ENCODE results near the gene PPARG.

PPARG gene

GRCh38 chr3:12420393-12420792, 131.5 kb downstream of the PPARG start:
- Histone ChIP-seq H3K4me1 (no peaks in the 10 kb centered on the region), H3K27me3 (ENCODE audit: low read depth) (no peaks in the 10 kb centered on the region), H3K9me3 (no peaks in the 10 kb centered on the region), H3K4me3 (no peak overlapping the region), H3K36me3 (replicated peaks) (no peaks in the 10 kb centered on the region)
- DNase-seq (ENCODE audit: low spot score in 2 of 2) = no peak
- in situ Hi-C loops (cut with MboI; ENCODE audit: low sequenced_read_pairs) = no loop called here

- no peaks in the 10 kb centered on the region for H3K4me1 ChIP-seq
- H3K36me3 ChIP-seq (replicated peaks) = no peaks in the 10 kb centered on the region
- no peaks in the 10 kb centered on the region for H3K9me3 ChIP-seq
- in situ Hi-C loops (cut with MboI; ENCODE audit: low sequenced_read_pairs) = no loop called here
- no peak overlapping the region for H3K4me3 ChIP-seq
- DNase-seq (ENCODE audit: low spot score in 2 of 2) = no peak
- no peaks in the 10 kb centered on the region for H3K27me3 ChIP-seq (ENCODE audit: low read depth)
These were observed 132.3 kb downstream of the PPARG start for GRCh38 chr3:12421132-12421531.

- Histone ChIP-seq H3K9me3 (no peaks in the 10 kb centered on the region), H3K4me1 (no peaks in the 10 kb centered on the region), H3K27me3 (ENCODE audit: low read depth) (no peaks in the 10 kb centered on the region), H3K36me3 (replicated peaks) (no peaks in the 10 kb centered on the region), H3K4me3 (no peak overlapping the region)
- in situ Hi-C loops (cut with MboI; ENCODE audit: low sequenced_read_pairs) = no loop called here
- no peak for DNase-seq (ENCODE audit: low spot score in 2 of 2)
These were observed 134.3 kb downstream of the PPARG start for GRCh38 chr3:12423131-12423530.

- no peaks in the 10 kb centered on the region for H3K9me3 ChIP-seq
- no peaks in the 10 kb centered on the region for H3K4me1 ChIP-seq
- in situ Hi-C loops (cut with MboI; ENCODE audit: low sequenced_read_pairs) = no loop called here
- no peak for DNase-seq (ENCODE audit: low spot score in 2 of 2)
- no peak overlapping the region for H3K4me3 ChIP-seq
- H3K27me3 ChIP-seq (ENCODE audit: low read depth) = no peaks in the 10 kb centered on the region
- no peaks in the 10 kb centered on the region for H3K36me3 ChIP-seq (replicated peaks)
These were observed 135.2 kb downstream of the PPARG start for GRCh38 chr3:12423918-12424630.

- no peak for DNase-seq (ENCODE audit: low spot score in 2 of 2)
- in situ Hi-C loops (cut with MboI; ENCODE audit: low sequenced_read_pairs) = no loop called here
- Histone ChIP-seq H3K4me1 (no peaks in the 10 kb centered on the region), H3K9me3 (no peaks in the 10 kb centered on the region), H3K4me3 (no peak overlapping the region), H3K36me3 (replicated peaks) (no peaks in the 10 kb centered on the region), H3K27me3 (ENCODE audit: low read depth) (no peaks in the 10 kb centered on the region)
These were observed 135.9 kb downstream of the PPARG start for GRCh38 chr3:12424635-12425319.

GRCh38 chr3:12425850-12426579, 137.1 kb downstream of the PPARG start:
- H3K36me3 ChIP-seq (replicated peaks) = no peaks in the 10 kb centered on the region
- in situ Hi-C loops (cut with MboI; ENCODE audit: low sequenced_read_pairs) = no loop called here
- H3K4me3 ChIP-seq = no peak overlapping the region
- H3K27me3 ChIP-seq (ENCODE audit: low read depth) = no peaks in the 10 kb centered on the region
- no peaks in the 10 kb centered on the region for H3K9me3 ChIP-seq
- no peak for DNase-seq (ENCODE audit: low spot score in 2 of 2)
- no peaks in the 10 kb centered on the region for H3K4me1 ChIP-seq

GRCh38 chr3:12427551-12427950, 138.7 kb downstream of the PPARG start:
- no peaks in the 10 kb centered on the region for H3K9me3 ChIP-seq
- in situ Hi-C loops (cut with MboI; ENCODE audit: low sequenced_read_pairs) = no loop called here
- no peak overlapping the region for H3K4me3 ChIP-seq
- no peak for DNase-seq (ENCODE audit: low spot score in 2 of 2)
- H3K4me1 ChIP-seq = no peaks in the 10 kb centered on the region
- H3K27me3 ChIP-seq (ENCODE audit: low read depth) = no peaks in the 10 kb centered on the region
- no peaks in the 10 kb centered on the region for H3K36me3 ChIP-seq (replicated peaks)

GRCh38 chr3:12428126-12428525, 139.3 kb downstream of the PPARG start:
- H3K36me3 ChIP-seq (replicated peaks) = no peaks in the 10 kb centered on the region
- H3K27me3 ChIP-seq (ENCODE audit: low read depth) = no peaks in the 10 kb centered on the region
- no peaks in the 10 kb centered on the region for H3K9me3 ChIP-seq
- H3K4me3 ChIP-seq = no peak overlapping the region
- H3K4me1 ChIP-seq = no peaks in the 10 kb centered on the region
- in situ Hi-C loops (cut with MboI; ENCODE audit: low sequenced_read_pairs) = no loop called here
- DNase-seq (ENCODE audit: low spot score in 2 of 2) = no peak

GRCh38 chr3:12430086-12430485, 141.2 kb downstream of the PPARG start:
- H3K4me3 ChIP-seq = no peak overlapping the region
- in situ Hi-C loops (cut with MboI; ENCODE audit: low sequenced_read_pairs) = no loop called here
- H3K27me3 ChIP-seq (ENCODE audit: low read depth) = no peaks in the 10 kb centered on the region
- no peaks in the 10 kb centered on the region for H3K9me3 ChIP-seq
- H3K4me1 ChIP-seq = no peaks in the 10 kb centered on the region
- H3K36me3 ChIP-seq (replicated peaks) = no peaks in the 10 kb centered on the region
- no peak for DNase-seq (ENCODE audit: low spot score in 2 of 2)

- Histone ChIP-seq H3K4me1 (no peaks in the 10 kb centered on the region), H3K27me3 (ENCODE audit: low read depth) (no peaks in the 10 kb centered on the region), H3K9me3 (no peaks in the 10 kb centered on the region), H3K36me3 (replicated peaks) (no peaks in the 10 kb centered on the region), H3K4me3 (no peak overlapping the region)
- no peak for DNase-seq (ENCODE audit: low spot score in 2 of 2)
- in situ Hi-C loops (cut with MboI; ENCODE audit: low sequenced_read_pairs) = no loop called here
These were observed 145.0 kb downstream of the PPARG start for GRCh38 chr3:12433823-12434222.

- Histone ChIP-seq H3K27me3 (ENCODE audit: low read depth) (no peaks in the 10 kb centered on the region), H3K9me3 (no peaks in the 10 kb centered on the region), H3K4me3 (no peak overlapping the region), H3K36me3 (replicated peaks) (no peaks in the 10 kb centered on the region), H3K4me1 (no peaks in the 10 kb centered on the region)
- in situ Hi-C loops (cut with MboI; ENCODE audit: low sequenced_read_pairs) = no loop called here
- DNase-seq (ENCODE audit: low spot score in 2 of 2) = no peak
These were observed 147.8 kb downstream of the PPARG start for GRCh38 chr3:12436514-12437220.

- no peaks in the 10 kb centered on the region for H3K9me3 ChIP-seq
- DNase-seq (ENCODE audit: low spot score in 2 of 2) = no peak
- H3K36me3 ChIP-seq (replicated peaks) = no peaks in the 10 kb centered on the region
- in situ Hi-C loops (cut with MboI; ENCODE audit: low sequenced_read_pairs) = no loop called here
- H3K4me1 ChIP-seq = no peaks in the 10 kb centered on the region
- H3K4me3 ChIP-seq = no peak overlapping the region
- H3K27me3 ChIP-seq (ENCODE audit: low read depth) = peaks cover 3% of the 10 kb centered on the region; the same call in 1 of the 2 replicates
These were observed 148.3 kb downstream of the PPARG start for GRCh38 chr3:12437221-12437605.

GRCh38 chr3:12437861-12438260, 149.0 kb downstream of the PPARG start:
- no peaks in the 10 kb centered on the region for H3K4me1 ChIP-seq
- no peak overlapping the region for H3K4me3 ChIP-seq
- no peaks in the 10 kb centered on the region for H3K9me3 ChIP-seq
- in situ Hi-C loops (cut with MboI; ENCODE audit: low sequenced_read_pairs) = no loop called here
- peaks cover 3% of the 10 kb centered on the region; the same call in 1 of the 2 replicates for H3K27me3 ChIP-seq (ENCODE audit: low read depth)
- DNase-seq (ENCODE audit: low spot score in 2 of 2) = no peak
- H3K36me3 ChIP-seq (replicated peaks) = no peaks in the 10 kb centered on the region

- DNase-seq (ENCODE audit: low spot score in 2 of 2) = no peak
- Histone ChIP-seq H3K4me1 (no peaks in the 10 kb centered on the region), H3K36me3 (replicated peaks) (no peaks in the 10 kb centered on the region), H3K9me3 (no peaks in the 10 kb centered on the region), H3K4me3 (no peak overlapping the region), H3K27me3 (ENCODE audit: low read depth) (peaks cover 3% of the 10 kb centered on the region; the same call in 1 of the 2 replicates)
- in situ Hi-C loops (cut with MboI; ENCODE audit: low sequenced_read_pairs) = no loop called here
These were observed 149.4 kb downstream of the PPARG start for GRCh38 chr3:12438318-12438717.
